Transverse colon (tissue), 4 donors: ENCODE data around the gene CEP290. TPM values are rescaled to one million over a fixed set of nuclear protein-coding genes. Genes with fewer than 3 reads are reported as not detected.
A peak's percentile ranks its signal among the peaks of the same experiment; 100 is the strongest.
"Not testable (repeated sequence)": the region's sequence is repeated elsewhere in the genome, so short reads cannot be mapped to it uniquely, and the experiment has no call there.

Source experiments
- DNase-seq: peaks from one replicate; pipeline ENCODE4 v3.0.0-alpha.2; 2019
- H3K27ac ChIP-seq, 4 donors: fragments of 200-600 bp; sonication (generic); 2 replicates each; pipeline ENCODE4 v1.5.1; 2016 to 2018; ENCODE audit warnings: inconsistent platforms in 4 of 4
- H3K27me3 ChIP-seq: fragments of 200-600 bp; sonication (generic); 2 replicates; pipeline ENCODE4 v1.5.1; 2017; ENCODE audit warnings: inconsistent platforms
- H3K36me3 ChIP-seq, 4 donors: fragments of 200-600 bp; sonication (generic); 2 replicates each; pipeline ENCODE4 v1.5.1; 2017 to 2019; ENCODE audit warnings: inconsistent platforms in 4 of 4
- H3K4me1 ChIP-seq, 4 donors: fragments of 200-600 bp; sonication (generic); 2 replicates each; pipeline ENCODE4 v1.5.1; 2017 to 2020; ENCODE audit warnings: inconsistent platforms in 4 of 4
- H3K4me3 ChIP-seq, 4 donors: fragments of 200-600 bp; sonication (generic); 1 replicate in 1 of 4; 2 replicates in 3 of 4; pipeline versions ENCODE4 v1.5.1 to v1.6.1; 2017 to 2019; ENCODE audit warnings: inconsistent platforms in 4 of 4
- H3K9me3 ChIP-seq, 2 donors: fragments of 200-600 bp; sonication (generic); 2 replicates each; pipeline ENCODE4 v1.5.1; 2017 to 2019; ENCODE audit warnings: inconsistent platforms in 2 of 2
- CTCF ChIP-seq, 5 experiments: fragments of 200-600 bp in 3 of 5; fragments of 450-650 bp in 2 of 5; sonication (generic) in 3 of 5; IDR thresholded peaks; 1 replicate in 2 of 5; 2 replicates in 3 of 5; pipeline ENCODE4 v1.5.1; 2016 to 2017; ENCODE audit warnings: antibody characterized with exemption in 5 of 5, inconsistent platforms in 3 of 5, mild to moderate bottlenecking in 2 of 5, moderate library complexity in 1 of 5
- EP300 ChIP-seq: sonication (generic); formaldehyde crosslinking; IDR thresholded peaks from one replicate; pipeline ENCODE4 v1.6.1; 2017; ENCODE audit warnings: antibody characterized with exemption, low read depth
- POLR2A ChIP-seq: fragments of 450-650 bp; IDR thresholded peaks from one replicate; pipeline ENCODE4 v1.6.1; 2016; ENCODE audit warnings: antibody characterized with exemption, mild to moderate bottlenecking, moderate library complexity
- POLR2AphosphoS5 ChIP-seq, 3 donors: sonication (generic); formaldehyde crosslinking; IDR thresholded peaks; one replicate each; pipeline ENCODE4 v1.6.1; 2016; ENCODE audit warnings: antibody characterized with exemption in 3 of 3
- WGBS, 2 donors: methylation state at CpG; one replicate each; pipeline ENCODE4 v1.1.5; 2018; ENCODE audit warnings: low coverage in 1 of 2; 5-methylcytosine and 5-hydroxymethylcytosine counted together
- in situ Hi-C, 4 donors: fragments of 200-750 bp; cut with MboI; loops; one replicate each; pipeline versions ENCODE4 v1.15.0 to v1.15.1; 2017; ENCODE audit warnings: low sequenced_read_pairs in 3 of 4, low pct_ligation_motif_present in 1 of 4, low pct_unique_long_range_greater_than_20kb in 1 of 4
- intact Hi-C: fragments of 100-400 bp; cut with DNase I; formaldehyde crosslinking; loops from one replicate; pipeline ENCODE4 v1.15.1; 2023; ENCODE audit warnings: low total_unique reads
- total RNA-seq, 4 donors: library from RNA; depleted of rRNA; stranded (reverse); fragments of >200 nt; gene quantifications; one replicate each; pipeline ENCODE4 v1.1.0, GENCODE V29; 2016

The CEP290 gene
- total RNA-seq, 4 donors from 2014 or later: 15.1 to 44.9 (median 18.8) TPM

- peak; percentile 30 for DNase-seq
- Histone ChIP-seq H3K27ac (peak overlapping the region; percentile 81 to 94 (median 86)), H3K4me1 (peaks cover 11 to 34% (median 17%) of the 10 kb centered on the region in 4 donors), H3K4me3 (peak overlapping the region; percentile 42 to 97 (median 70)), H3K27me3 (no peaks in the 10 kb centered on the region), H3K9me3 (no peaks in the 10 kb centered on the region), H3K36me3 (no peaks in the 10 kb centered on the region)
- intact Hi-C loops (loop anchor here (10.0 kb wide), 1 partner anchor 432 kb away; no protein-coding TSS in a partner anchor), in situ Hi-C loops (loop anchor here in 2 of 4 donors (25.0 kb wide), 1 partner anchor 845 kb away; no protein-coding TSS in a partner anchor)
- no peak for TF ChIP-seq EP300
- TF ChIP-seq POLR2AphosphoS5 (IDR thresholded peaks at IDR 0.05): no peak
- TF ChIP-seq POLR2A: no peak
- no peak for TF ChIP-seq CTCF (IDR thresholded peaks at IDR 0.05)
- 1% methylated on average over 18 of the region's 18 CpGs; no CpG with 5 or more reads in 1 of the 2 donors for WGBS, 2 donors
These were observed 713 bp upstream of the CEP290 start for GRCh38 chr12:88142610-88142991.

- H3K4me1 ChIP-seq: peaks cover 11 to 34% (median 17%) of the 10 kb centered on the region in 4 donors
- TF ChIP-seq POLR2A (no peak), CTCF (IDR thresholded peaks at IDR 0.05) (no peak), POLR2AphosphoS5 (IDR thresholded peaks at IDR 0.05) (no peak), EP300 (no peak)
- in situ Hi-C loops (loop anchor here in 2 of 4 donors (25.0 kb wide), 1 partner anchor 846 kb away; no protein-coding TSS in a partner anchor), intact Hi-C loops (loop anchor here (10.0 kb wide), 1 partner anchor 433 kb away; no protein-coding TSS in a partner anchor)
- no peaks in the 10 kb centered on the region for H3K36me3 ChIP-seq
- peak overlapping the region; percentile 81 to 94 (median 86) for H3K27ac ChIP-seq
- no peaks in the 10 kb centered on the region for H3K9me3 ChIP-seq
- H3K27me3 ChIP-seq: no peaks in the 10 kb centered on the region
- no peak for DNase-seq
- 6 to 7% methylated on average over 12 to 13 of the region's 13 CpGs for WGBS, 2 donors
- peak overlapping the region; percentile 65 to 97 (median 70) for H3K4me3 ChIP-seq
These were observed 489 bp downstream of the CEP290 start for GRCh38 chr12:88141425-88141773.

- not testable (repeated sequence) for H3K27me3 ChIP-seq, H3K4me3 ChIP-seq, H3K36me3 ChIP-seq, H3K9me3 ChIP-seq, H3K27ac ChIP-seq, DNase-seq
- peaks cover 11 to 26% (median 16%) of the 10 kb centered on the region in 4 donors for H3K4me1 ChIP-seq
- in situ Hi-C loops: loop anchor here in 2 of 4 donors (25.0 kb wide), 1 partner anchor 848 kb away; no protein-coding TSS in a partner anchor
- intact Hi-C loops: loop anchor here (10.0 kb wide), 1 partner anchor 435 kb away; no protein-coding TSS in a partner anchor
- 95 to 97% methylated on average over 3 to 4 of the region's 4 CpGs for WGBS, 2 donors
These were observed 2.2 kb downstream of the CEP290 start for GRCh38 chr12:88139711-88140110.

- 98 to 100% methylated on average over 1 to 2 of the region's 2 CpGs for WGBS, 2 donors
- in situ Hi-C loops: loop anchor here in 2 of 4 donors (25.0 kb wide), 1 partner anchor 854 kb away; no protein-coding TSS in a partner anchor
These were observed 8.7 kb downstream of the CEP290 start for GRCh38 chr12:88133181-88133580.

GRCh38 chr12:88132392-88132791 is 9.5 kb downstream of the CEP290 start:
- Histone ChIP-seq H3K27ac (no peak overlapping the region), H3K9me3 (no peaks in the 10 kb centered on the region), H3K27me3 (no peaks in the 10 kb centered on the region), H3K4me3 (no peak overlapping the region), H3K4me1 (no peaks in the 10 kb centered on the region), H3K36me3 (peaks cover 0 to 12% (median 4%) of the 10 kb centered on the region in 4 donors)
- TF ChIP-seq POLR2AphosphoS5 (IDR thresholded peaks at IDR 0.05) (no peak), POLR2A (no peak), EP300 (no peak), CTCF (IDR thresholded peaks at IDR 0.05) (no peak)
- in situ Hi-C loops (loop anchor here in 2 of 4 donors (25.0 kb wide), 1 partner anchor 855 kb away; no protein-coding TSS in a partner anchor), intact Hi-C loops (no loop called here)
- no peak for DNase-seq

More at GRCh38 chr12:88133181-88133580, 8.7 kb downstream of the CEP290 start:
- H3K27ac ChIP-seq, intact Hi-C loops, DNase-seq, H3K27me3 ChIP-seq, H3K4me1 ChIP-seq, H3K9me3 ChIP-seq, H3K4me3 ChIP-seq: not testable (repeated sequence)
- H3K36me3 ChIP-seq: peaks cover 0 to 12% (median 4%) of the 10 kb centered on the region in 4 donors
